CMK (cell line): ENCODE measurements around the gene KREMEN2.
"Not testable (repeated sequence)": the region's sequence is repeated elsewhere in the genome, so short reads cannot be mapped to it uniquely, and the experiment has no call there.

Experiments used
- DNase-seq: peaks from one replicate; pipeline ENCODE4 v3.0.0-alpha.2; 2010; ENCODE audit warnings: low read depth

KREMEN2 gene

DNA sequence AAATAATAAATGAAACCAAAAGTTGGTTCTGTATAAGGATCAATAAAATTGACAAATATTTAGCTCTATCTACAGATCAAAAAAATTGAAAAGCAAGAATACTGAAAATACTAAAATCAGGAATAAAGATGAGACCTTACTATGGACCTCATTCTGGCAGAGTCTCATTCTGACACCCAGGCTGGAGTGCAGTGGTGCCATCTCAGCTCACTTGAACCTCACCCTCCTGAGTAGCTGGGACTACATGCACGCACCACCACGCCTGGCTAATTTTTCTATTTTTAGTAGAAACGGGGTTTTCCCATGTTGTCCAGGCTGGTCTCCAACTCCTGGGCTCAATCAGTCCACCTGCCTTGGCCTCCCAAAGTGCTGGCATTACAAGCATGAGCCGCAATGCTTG is 22.0 kb upstream of the KREMEN2 start:
- DNase-seq, result no peak

DNA sequence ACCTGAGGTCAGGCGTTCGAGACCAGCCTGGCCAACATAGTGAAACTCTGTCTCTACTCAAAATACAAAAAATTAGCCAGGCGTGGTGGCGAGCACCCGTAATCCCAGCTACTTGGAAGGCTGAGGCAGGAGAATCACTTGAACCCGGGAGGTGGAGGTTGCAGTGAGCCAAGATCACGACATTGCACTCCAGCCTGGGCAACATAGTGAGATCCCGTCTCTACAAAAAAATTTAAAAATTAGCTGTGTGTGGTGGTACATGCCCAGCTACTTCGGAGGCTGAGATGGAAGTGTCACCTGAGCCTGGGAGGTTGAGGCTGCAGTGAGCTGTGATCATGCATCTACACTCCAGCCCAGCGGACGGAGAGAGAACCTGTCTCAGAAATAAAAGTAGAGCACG is 20.4 kb upstream of the KREMEN2 start:
- not testable (repeated sequence) for DNase-seq

GRCh38 chr16:2946649-2947048 is 17.4 kb upstream of the KREMEN2 start:
- no peak for DNase-seq

GRCh38 chr16:2948807-2949704 is 15.0 kb upstream of the KREMEN2 start:
- DNase-seq, result no peak

- no peak for DNase-seq
Measured at GRCh38 chr16:2949705-2950352, 14.2 kb upstream of the KREMEN2 start.

- no peak for DNase-seq
Measured at GRCh38 chr16:2950353-2950724, 13.7 kb upstream of the KREMEN2 start.

DNA sequence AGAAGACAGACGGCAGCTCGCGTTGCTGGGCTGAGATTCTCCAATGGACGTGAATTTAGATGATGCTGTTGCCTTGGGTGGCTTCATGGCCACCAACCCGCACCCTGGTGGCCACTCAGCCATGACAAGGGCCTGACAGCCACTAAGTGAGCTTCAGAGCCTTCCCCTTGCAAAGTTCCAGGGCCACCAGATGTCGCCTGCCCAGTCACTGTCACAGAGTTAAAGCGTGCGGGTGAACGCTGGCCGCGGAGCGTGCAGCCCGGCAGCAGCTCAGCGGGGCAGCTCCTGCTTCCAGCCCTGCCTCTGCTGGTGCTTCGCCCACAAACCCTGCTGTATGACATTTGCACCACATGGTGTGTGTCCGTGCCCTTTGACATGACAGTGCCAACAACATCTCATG is 13.3 kb upstream of the KREMEN2 start:
- no peak for DNase-seq

DNA sequence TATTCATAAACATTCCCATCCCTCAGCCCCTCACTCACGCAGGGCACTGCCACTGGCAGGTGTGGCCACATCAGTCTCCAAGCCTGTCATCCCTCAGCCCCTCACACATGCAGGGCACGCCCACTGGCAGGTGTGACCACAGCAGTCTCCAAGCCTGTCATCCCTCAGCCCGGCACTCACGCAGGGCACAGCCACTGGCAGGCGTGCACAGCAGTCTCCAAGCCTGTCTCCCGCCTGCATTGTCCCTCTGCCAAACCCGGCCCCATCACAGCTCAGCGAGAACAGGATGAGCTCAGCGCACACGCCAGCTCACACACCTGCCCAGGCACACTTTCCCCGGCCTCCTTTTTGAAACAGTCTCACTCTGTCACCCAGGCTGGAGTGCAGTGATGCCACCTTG is 11.4 kb upstream of the KREMEN2 start:
- no peak for DNase-seq

DNA sequence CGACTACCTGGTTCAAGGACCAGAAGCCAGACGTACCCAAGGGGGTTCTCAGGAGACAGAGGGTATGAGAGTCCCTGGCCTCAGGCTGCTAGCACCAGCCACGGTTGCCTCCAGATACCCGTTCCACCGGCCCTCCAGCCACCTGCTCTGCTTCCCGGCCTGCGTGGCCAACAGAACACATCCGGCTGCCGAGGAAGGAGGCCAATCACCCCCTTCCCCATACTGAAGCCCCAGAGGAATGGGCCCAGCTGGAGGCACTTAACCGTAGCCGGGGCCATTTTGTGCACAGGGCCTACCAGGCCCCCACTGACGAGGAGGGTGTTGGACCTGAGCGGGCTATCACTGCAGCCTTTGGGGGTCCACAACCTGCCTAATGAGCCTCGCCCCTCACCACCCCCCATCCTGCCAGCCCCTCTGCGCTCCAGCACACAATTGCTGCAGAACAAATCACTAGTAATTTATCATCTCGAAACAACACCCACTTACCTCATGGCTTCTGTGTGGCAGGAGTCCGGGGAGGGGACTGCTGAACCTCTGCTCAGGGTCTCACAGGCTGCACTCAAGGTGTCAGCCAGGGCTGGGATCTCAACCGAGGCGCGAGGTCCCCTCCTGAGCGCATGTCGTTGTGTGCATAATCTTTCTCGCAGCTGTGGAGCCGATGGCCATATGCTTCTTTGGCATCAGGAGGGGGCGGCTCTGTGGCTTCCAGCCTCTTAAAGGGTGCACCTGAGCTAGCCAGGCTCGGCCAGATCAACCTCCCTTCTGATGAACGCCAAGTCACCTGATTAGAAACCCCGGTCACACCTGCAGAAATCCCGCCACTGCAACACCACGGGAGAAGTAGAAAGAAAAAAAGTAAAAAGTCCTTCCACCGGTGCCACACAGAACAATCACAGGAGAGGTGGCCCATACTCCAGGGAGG is 10.1 kb upstream of the KREMEN2 start:
- no peak for DNase-seq

GRCh38 chr16:2954656-2955381 is 9.3 kb upstream of the KREMEN2 start:
- no peak for DNase-seq

- no peak for DNase-seq
Measured at GRCh38 chr16:2955438-2955778, 8.7 kb upstream of the KREMEN2 start.

- DNase-seq, result no peak
Measured at GRCh38 chr16:2955779-2956578, 8.1 kb upstream of the KREMEN2 start.

GRCh38 chr16:2956579-2956956 is 7.5 kb upstream of the KREMEN2 start:
- no peak for DNase-seq

GRCh38 chr16:2959206-2959605 is 4.9 kb upstream of the KREMEN2 start:
- no peak for DNase-seq

DNA sequence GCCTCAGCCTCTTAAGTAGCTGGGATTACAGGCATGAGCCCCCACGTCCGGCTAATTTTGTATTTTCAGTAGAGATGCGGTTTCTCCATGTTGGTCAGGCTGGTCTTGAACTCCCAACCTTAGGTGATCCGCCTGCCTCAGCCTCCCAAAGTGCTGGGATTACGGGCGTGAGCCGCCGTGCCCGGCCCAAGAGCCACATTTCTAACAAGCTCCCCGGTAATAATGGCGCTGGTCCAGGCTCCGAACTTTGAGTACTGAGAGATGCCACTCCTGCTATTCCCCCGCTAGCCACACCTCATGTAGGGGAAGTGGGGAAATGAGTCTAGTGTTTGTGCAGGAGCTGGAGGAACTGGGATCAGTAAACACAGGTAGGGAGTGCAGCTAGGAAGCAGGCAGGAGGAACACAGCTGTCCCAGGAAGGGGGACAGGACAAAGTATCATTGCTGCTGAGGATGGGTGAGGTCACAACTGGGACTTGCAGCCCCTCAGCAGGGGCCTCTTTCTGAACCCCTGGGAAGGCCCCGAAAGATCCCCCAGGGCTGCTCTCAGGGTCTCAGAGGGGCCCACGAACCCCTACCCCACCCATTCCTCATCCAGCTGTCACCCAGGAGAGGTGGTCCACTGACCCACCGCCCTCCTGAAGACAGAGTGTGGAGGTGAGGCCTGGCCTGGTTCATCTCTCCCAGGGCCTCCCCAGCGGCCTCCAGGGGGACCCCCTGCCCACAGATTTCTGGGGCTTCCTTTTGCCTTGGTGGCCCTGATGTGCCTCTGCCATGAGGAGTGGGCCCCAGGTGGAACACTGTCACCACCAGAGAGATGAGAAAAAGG is 3.7 kb upstream of the KREMEN2 start:
- no peak for DNase-seq

DNA sequence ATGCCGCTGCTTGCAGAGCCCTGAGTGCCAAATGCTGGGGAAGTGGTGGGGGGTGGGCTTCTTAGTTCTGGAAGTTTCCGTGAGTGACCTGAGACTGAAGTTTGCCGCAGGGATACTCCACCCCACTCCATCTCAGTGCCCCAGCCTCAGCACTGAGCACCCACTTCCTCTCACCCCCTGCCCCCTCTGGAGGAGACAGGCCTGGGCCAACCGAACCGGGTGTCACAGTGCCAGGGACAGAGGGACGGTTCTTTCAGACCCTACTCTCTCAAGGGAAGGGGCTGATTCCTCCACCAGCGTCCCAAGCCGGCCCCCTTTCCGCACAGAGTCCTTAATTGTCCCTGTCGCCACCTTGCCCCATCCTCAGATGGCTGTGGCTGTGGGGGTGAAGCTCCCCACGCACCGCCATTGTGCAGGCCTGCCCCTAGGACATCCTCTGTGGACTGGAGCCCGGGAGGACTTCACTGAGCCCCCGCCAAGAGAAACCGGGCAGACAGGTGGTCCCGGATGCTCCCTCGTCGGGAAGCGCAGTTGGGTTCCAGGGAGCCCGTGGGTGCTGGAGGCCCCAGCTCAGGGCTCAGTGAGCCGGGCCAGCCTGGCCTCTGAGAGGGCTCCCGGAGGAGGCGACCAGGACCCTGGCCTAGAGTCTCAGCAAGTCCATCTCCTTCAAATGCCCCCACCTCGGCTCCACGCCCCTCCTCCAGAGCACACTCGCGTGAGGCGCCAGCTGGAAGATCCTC is 1.6 kb upstream of the KREMEN2 start:
- DNase-seq, result no peak

- DNase-seq, result no peak
Measured at GRCh38 chr16:2963074-2963722, 877 bp upstream of the KREMEN2 start.

DNA sequence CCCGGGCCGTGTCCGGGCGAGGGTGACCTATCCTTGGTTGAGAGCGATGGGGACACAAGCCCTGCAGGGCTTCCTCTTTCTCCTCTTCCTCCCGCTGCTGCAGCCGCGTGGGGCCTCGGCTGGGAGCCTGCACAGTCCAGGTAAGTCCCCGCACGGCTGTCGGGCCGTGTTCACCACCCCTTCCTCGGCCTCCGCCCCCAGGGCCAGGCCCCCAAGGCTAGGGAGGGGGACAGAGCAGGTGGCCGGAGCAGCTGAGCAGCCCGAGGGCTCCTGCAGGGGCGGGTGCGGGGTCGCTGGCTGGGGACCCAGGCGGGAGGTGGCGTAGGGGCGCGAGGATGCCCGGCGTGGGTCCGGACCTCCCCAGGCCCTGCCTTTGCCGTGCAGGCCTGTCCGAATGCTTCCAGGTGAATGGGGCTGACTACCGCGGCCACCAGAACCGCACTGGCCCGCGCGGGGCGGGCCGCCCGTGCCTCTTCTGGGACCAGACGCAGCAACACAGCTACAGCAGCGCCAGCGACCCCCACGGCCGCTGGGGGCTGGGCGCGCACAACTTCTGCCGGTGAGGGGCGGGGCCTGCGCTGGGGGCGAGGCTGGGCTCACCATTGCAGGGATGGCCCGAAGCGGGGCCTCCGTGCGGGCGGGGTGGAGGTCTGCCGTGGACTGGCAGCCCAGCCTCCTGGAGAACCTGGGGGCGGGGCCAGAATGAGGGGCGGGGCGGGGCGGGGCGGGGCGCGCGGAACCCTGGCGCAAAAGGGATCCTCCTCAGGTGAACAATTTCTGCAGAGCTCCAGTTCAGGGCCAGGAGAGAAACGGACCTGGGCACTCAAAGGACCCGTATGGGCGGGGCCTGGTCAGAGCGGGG is 631 bp downstream of the KREMEN2 start:
- DNase-seq, result peak; percentile 67
